GM12878 (cell line): Measurements from ENCODE around the gene TSC2. TPM values are rescaled to one million over a fixed set of nuclear protein-coding genes. Genes with fewer than 3 reads are reported as not detected.

Source experiments
- ATAC-seq: fragments of 200-7000 bp; cut with Tn5 transposase; 3 replicates; pipeline ENCODE4 v1.9.1; 2020; ENCODE audit warnings: mild to moderate bottlenecking, moderate library complexity
- BruUV-seq: library from RNA; stranded (reverse); fragments of 400-500 nt; replicated peaks from 2 replicates; lab custom pipeline; 2021; lab: Mats Ljungman, UMichigan
- CTCF ChIA-PET: fragments of 300-600 bp; sonication (Branson Sonifier 250); formaldehyde crosslinking; extraction: SDS; loops from one replicate; lab custom pipeline; 2021; ENCODE audit warnings: inconsistent platforms; lab: Yijun Ruan, JAX
- POLR2A ChIA-PET: fragments of 350-600 bp; formaldehyde crosslinking; extraction: SDS; loops from one replicate; lab custom pipeline; 2021; ENCODE audit warnings: inconsistent platforms; lab: Charles Lee
- RAD21 ChIA-PET: fragments of 300-600 bp; sonication (Branson Sonifier 250); formaldehyde crosslinking; loops from one replicate; lab custom pipeline; 2023; ENCODE audit warnings: antibody characterized with exemption; ENCODE audit not compliant: unreplicated experiment; lab: Charles Lee
- SMC1A ChIA-PET: fragments of 300-600 bp; sonication (Branson Sonifier 250); formaldehyde crosslinking; loops from one replicate; lab custom pipeline; 2023; ENCODE audit not compliant: unreplicated experiment, uncharacterized antibody; lab: Charles Lee
- DNase-seq: peaks from one replicate; pipeline ENCODE4 v3.0.0-alpha.2; 2011; ENCODE audit warnings: low read depth, low spot score
- FAIRE-seq: peaks from 3 replicates; lab custom pipeline; 2011; peaks lifted over from hg19 to GRCh38; lab: Jason Lieb, UNC
- H2AFZ ChIP-seq: 2 replicates; pipeline ENCODE4 v1.6.0; 2011; ENCODE audit warnings: low read depth, low read length, control low read depth; ENCODE audit not compliant: control insufficient read depth
- H3K27ac ChIP-seq: 2 replicates; pipeline ENCODE4 v1.5.1; 2011; ENCODE audit warnings: control low read depth; ENCODE audit not compliant: control insufficient read depth, insufficient read depth
- H3K27me3 ChIP-seq, 2 experiments: replicated peaks in 1 of 2; 2 replicates each; pipeline versions ENCODE4 v1.6.0 to v1.6.1; 2011; ENCODE audit warnings: low read length in 1 of 2; ENCODE audit not compliant: control insufficient read depth in 2 of 2, insufficient read depth in 2 of 2
- H3K36me3 ChIP-seq, 2 experiments: 2 replicates each; pipeline ENCODE4 v1.5.1; 2011; ENCODE audit warnings: low read length in 1 of 2; ENCODE audit not compliant: control insufficient read depth in 2 of 2, insufficient read depth in 2 of 2
- H3K4me1 ChIP-seq: 2 replicates; pipeline ENCODE4 v1.6.1; 2011; ENCODE audit warnings: mild to moderate bottlenecking, low read length, moderate library complexity, mixed read lengths; ENCODE audit not compliant: control insufficient read depth, insufficient read depth
- H3K4me2 ChIP-seq: 2 replicates; pipeline ENCODE4 v1.6.0; 2011; ENCODE audit warnings: control low read depth; ENCODE audit not compliant: control insufficient read depth, insufficient read depth
- H3K4me3 ChIP-seq: fragments of 200-600 bp; sonication (generic); 2 replicates; pipeline ENCODE4 v1.5.1; 2016
- H3K79me2 ChIP-seq: 2 replicates; pipeline ENCODE4 v1.6.0; 2011; ENCODE audit warnings: low read length; ENCODE audit not compliant: control insufficient read depth, insufficient read depth
- H3K9ac ChIP-seq: 2 replicates; pipeline ENCODE4 v1.8.0; 2011; ENCODE audit warnings: low read length, control low read depth, mixed read lengths; ENCODE audit not compliant: control insufficient read depth, insufficient read depth
- H3K9me3 ChIP-seq: replicated peaks from 3 replicates; pipeline ENCODE4 v1.5.1; 2011; ENCODE audit warnings: mild to moderate bottlenecking, low read length; ENCODE audit not compliant: control insufficient read depth, insufficient read depth
- H4K20me1 ChIP-seq: 2 replicates; pipeline ENCODE4 v1.6.0; 2011; ENCODE audit not compliant: control insufficient read depth, insufficient read depth
- ETV6 ChIP-seq, 2 experiments: fragments of 450-650 bp in 1 of 2; IDR thresholded peaks in 1 of 2; conservative IDR thresholded peaks in 1 of 2; 2 replicates each; pipeline ENCODE4 v1.6.1; 2014; ENCODE audit warnings: antibody characterized with exemption in 1 of 2, borderline replicate concordance in 1 of 2, low read depth in 1 of 2, mild to moderate bottlenecking in 1 of 2, moderate library complexity in 1 of 2
- KDM1A ChIP-seq: fragments of 200-600 bp; sonication (generic); IDR thresholded peaks from 2 replicates; pipeline ENCODE4 v1.6.1; 2016; ENCODE audit warnings: borderline replicate concordance
- NBN ChIP-seq: fragments of 450-650 bp; IDR thresholded peaks from 2 replicates; pipeline ENCODE4 v1.6.1; 2016
- NFXL1 ChIP-seq: fragments of 450-650 bp; IDR thresholded peaks from 2 replicates; pipeline ENCODE4 v1.6.1; 2017; ENCODE audit warnings: antibody characterized with exemption, mild to moderate bottlenecking, borderline replicate concordance
- SIN3A ChIP-seq: IDR thresholded peaks from 2 replicates; pipeline ENCODE4 v1.6.1; 2012; ENCODE audit warnings: low read depth, low read length, improper control_type of control experiment
- SUPT20H ChIP-seq: IDR thresholded peaks from 2 replicates; pipeline ENCODE4 v1.6.1; 2011; ENCODE audit warnings: low read depth, mild to moderate bottlenecking, low read length, moderate library complexity, borderline replicate concordance; ENCODE audit not compliant: control insufficient read depth
- WGBS: methylation state at CpG from one replicate; pipeline ENCODE4 v1.1.6; 2016; ENCODE audit warnings: low lambda C conversion rate; ENCODE audit not compliant: insufficient replicate concordance, insufficient coverage; ENCODE audit errors: missing lambda C conversion rate; 5-methylcytosine and 5-hydroxymethylcytosine counted together
- in situ Hi-C: fragments of 300-500 bp; cut with MboI; formaldehyde crosslinking; loops from 9 replicates; pipeline ENCODE4 v1.14.3; 2018; ENCODE audit warnings: mixed read lengths
- intact Hi-C: fragments of 100-400 bp; cut with micrococcal nuclease; formaldehyde crosslinking; loops from one replicate; pipeline ENCODE4 v1.14.2; 2022; ENCODE audit not compliant: unreplicated experiment
- polyA plus RNA-seq, 11 experiments: library from polyadenylated mRNA; depleted of rRNA in 4 of 11; unstranded in 6 of 11; stranded (reverse) in 5 of 11; fragments of >200 nt; fragmentation: Nextera tagmentation in 4 of 11; fragmentation: Illumina TruSeq in 1 of 11; extraction: Ambion mirVana in 4 of 11; extraction: Trizol in 1 of 11; gene quantifications; 1 replicate in 1 of 11; 2 replicates in 10 of 11; pipeline versions ENCODE4 v1.2.1 to v1.2.3, GENCODE V29; 2011 to 2016; ENCODE audit warnings: inconsistent platforms in 2 of 11, missing spikeins in 2 of 11, low read depth in 1 of 11
- total RNA-seq, 4 experiments: library from RNA; depleted of rRNA in 3 of 4; stranded (reverse); fragments of >200 nt in 3 of 4; fragmentation: Illumina TruSeq in 1 of 4; extraction: Trizol in 1 of 4; gene quantifications; 2 replicates each; pipeline versions ENCODE4 v1.2.1 to v1.2.3, GENCODE V29; 2013 to 2021
- TF ChIP-seq, protein P1 (sequence below): fragments of 450-650 bp; IDR thresholded peaks from 2 replicates; pipeline ENCODE4 v1.6.1; 2017; ENCODE audit warnings: antibody characterized with exemption, mild to moderate bottlenecking, moderate library complexity
- TF ChIP-seq, protein P2 (sequence below): fragments of 450-650 bp; IDR thresholded peaks from 2 replicates; pipeline ENCODE4 v1.6.1; 2017; ENCODE audit warnings: low read depth, mild to moderate bottlenecking, moderate library complexity

TSC2 gene
- total and polyA plus RNA-seq, 10 of the 15 experiments (the other 5 are each of a cell fraction or from before 2014, with no cell fraction given), result 1.6 to 77.0 (median 21.6) TPM

DNA sequence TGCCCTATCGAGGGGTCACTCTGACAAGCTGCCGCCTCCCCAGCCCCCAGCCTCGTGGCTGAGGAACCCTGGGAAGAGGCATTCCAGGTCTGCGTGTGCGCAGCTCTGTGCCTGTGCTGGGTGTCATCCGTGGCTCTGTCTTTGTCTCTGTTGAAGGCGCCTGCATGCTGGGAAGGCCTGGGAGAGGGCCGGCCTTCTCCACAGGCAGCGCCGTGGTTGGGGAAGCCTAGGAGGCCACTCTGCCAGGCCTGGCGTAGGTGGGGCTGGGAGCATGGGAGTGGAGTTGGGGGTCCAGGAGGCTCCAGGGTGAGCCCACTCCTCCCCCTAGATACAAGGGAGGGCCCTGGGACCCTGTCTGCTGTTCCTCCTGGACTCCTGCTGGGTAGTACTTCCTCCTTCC, 17.7 kb upstream of the TSC2 start:
- WGBS, result 59% methylated on average over 11 of the region's 11 CpGs
- Histone ChIP-seq H3K27me3 (peaks cover 11 to 13% of the 10 kb centered on the region in 2 experiments), H3K9ac (no peak overlapping the region), H4K20me1 (peaks cover 5% of the 10 kb centered on the region; the same call in 1 of the 2 replicates), H3K4me2 (no peak overlapping the region), H2AFZ (no peak overlapping the region), H3K4me1 (no peaks in the 10 kb centered on the region), H3K79me2 (no peaks in the 10 kb centered on the region), H3K36me3 (no peaks in the 10 kb centered on the region), H3K9me3 (no peaks in the 10 kb centered on the region), H3K27ac (no peak overlapping the region), H3K4me3 (no peak overlapping the region)
- ATAC-seq (no peak), DNase-seq (no peak), FAIRE-seq (no peak)
- in situ Hi-C loops (no loop called here), intact Hi-C loops (no loop called here)
- TF ChIP-seq SUPT20H (no peak), NBN (no peak), NFXL1 (no peak), ETV6 (conservative IDR thresholded peaks at IDR 0.05 in 1 of 2, IDR thresholded peaks at IDR 0.05 in 1 of 2; ENCODE audit: borderline replicate concordance in 1 of 2, low read depth in 1 of 2) (no peak), SIN3A (no peak), KDM1A (no peak)
- TF ChIP-seq, protein P1, sequence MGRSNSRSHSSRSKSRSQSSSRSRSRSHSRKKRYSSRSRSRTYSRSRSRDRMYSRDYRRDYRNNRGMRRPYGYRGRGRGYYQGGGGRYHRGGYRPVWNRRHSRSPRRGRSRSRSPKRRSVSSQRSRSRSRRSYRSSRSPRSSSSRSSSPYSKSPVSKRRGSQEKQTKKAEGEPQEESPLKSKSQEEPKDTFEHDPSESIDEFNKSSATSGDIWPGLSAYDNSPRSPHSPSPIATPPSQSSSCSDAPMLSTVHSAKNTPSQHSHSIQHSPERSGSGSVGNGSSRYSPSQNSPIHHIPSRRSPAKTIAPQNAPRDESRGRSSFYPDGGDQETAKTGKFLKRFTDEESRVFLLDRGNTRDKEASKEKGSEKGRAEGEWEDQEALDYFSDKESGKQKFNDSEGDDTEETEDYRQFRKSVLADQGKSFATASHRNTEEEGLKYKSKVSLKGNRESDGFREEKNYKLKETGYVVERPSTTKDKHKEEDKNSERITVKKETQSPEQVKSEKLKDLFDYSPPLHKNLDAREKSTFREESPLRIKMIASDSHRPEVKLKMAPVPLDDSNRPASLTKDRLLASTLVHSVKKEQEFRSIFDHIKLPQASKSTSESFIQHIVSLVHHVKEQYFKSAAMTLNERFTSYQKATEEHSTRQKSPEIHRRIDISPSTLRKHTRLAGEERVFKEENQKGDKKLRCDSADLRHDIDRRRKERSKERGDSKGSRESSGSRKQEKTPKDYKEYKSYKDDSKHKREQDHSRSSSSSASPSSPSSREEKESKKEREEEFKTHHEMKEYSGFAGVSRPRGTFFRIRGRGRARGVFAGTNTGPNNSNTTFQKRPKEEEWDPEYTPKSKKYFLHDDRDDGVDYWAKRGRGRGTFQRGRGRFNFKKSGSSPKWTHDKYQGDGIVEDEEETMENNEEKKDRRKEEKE, result no peak
- TF ChIP-seq, protein P2, sequence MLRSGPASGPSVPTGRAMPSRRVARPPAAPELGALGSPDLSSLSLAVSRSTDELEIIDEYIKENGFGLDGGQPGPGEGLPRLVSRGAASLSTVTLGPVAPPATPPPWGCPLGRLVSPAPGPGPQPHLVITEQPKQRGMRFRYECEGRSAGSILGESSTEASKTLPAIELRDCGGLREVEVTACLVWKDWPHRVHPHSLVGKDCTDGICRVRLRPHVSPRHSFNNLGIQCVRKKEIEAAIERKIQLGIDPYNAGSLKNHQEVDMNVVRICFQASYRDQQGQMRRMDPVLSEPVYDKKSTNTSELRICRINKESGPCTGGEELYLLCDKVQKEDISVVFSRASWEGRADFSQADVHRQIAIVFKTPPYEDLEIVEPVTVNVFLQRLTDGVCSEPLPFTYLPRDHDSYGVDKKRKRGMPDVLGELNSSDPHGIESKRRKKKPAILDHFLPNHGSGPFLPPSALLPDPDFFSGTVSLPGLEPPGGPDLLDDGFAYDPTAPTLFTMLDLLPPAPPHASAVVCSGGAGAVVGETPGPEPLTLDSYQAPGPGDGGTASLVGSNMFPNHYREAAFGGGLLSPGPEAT, result no peak
- ChIA-PET RAD21 (interaction anchor here (0.7 kb wide), 1 partner anchor 118 kb away, joined by 3 read pairs; no protein-coding TSS in a partner anchor), POLR2A (no interaction called here), CTCF (no interaction called here), SMC1A (no interaction called here)
- no TSS peak for BruUV-seq
